H1 (cell line): ENCODE data around the gene MTG1. TPM values are rescaled to one million over a fixed set of nuclear protein-coding genes. Genes with fewer than 3 reads are reported as not detected.

Experiments used
- CTCF ChIA-PET: fragments of 300-600 bp; sonication (Branson Sonifier 250); formaldehyde crosslinking; loops from one replicate; lab custom pipeline; 2021; ENCODE audit not compliant: partially characterized antibody; lab: Charles Lee
- POLR2A ChIA-PET: fragments of 300-600 bp; sonication (Branson Sonifier 250); formaldehyde crosslinking; loops from one replicate; lab custom pipeline; 2021; ENCODE audit warnings: inconsistent platforms; ENCODE audit not compliant: partially characterized antibody; lab: Charles Lee
- DNase-seq, 2 experiments: peaks; one replicate each; pipeline versions ENCODE4 v3.0.0 to v3.0.0-alpha.2; 2010 to 2022; ENCODE audit warnings: low spot score in 2 of 2, low read depth in 1 of 2, mixed read lengths in 1 of 2
- FAIRE-seq: peaks from 2 replicates; lab custom pipeline; 2011; peaks lifted over from hg19 to GRCh38; lab: Jason Lieb, UNC
- H2AFZ ChIP-seq: 2 replicates; pipeline ENCODE4 v1.8.1; 2012; ENCODE audit warnings: low read length, inconsistent platforms
- H2AK5ac ChIP-seq: 2 replicates; pipeline ENCODE4 v1.6.1; 2013; ENCODE audit warnings: low read depth, low read length
- H2BK120ac ChIP-seq: replicated peaks from 2 replicates; pipeline ENCODE3; 2013; ENCODE audit warnings: low read depth, low read length, inconsistent platforms
- H2BK12ac ChIP-seq: 2 replicates; pipeline ENCODE4 v1.6.1; 2013; ENCODE audit warnings: low read depth, low read length
- H2BK15ac ChIP-seq: 2 replicates; pipeline ENCODE4 v1.6.1; 2013; ENCODE audit warnings: low read length
- H2BK20ac ChIP-seq: 2 replicates; pipeline ENCODE4 v1.6.1; 2013; ENCODE audit warnings: low read length
- H2BK5ac ChIP-seq: 2 replicates; pipeline ENCODE4 v1.6.1; 2013; ENCODE audit warnings: low read depth, low read length
- H3K14ac ChIP-seq: 2 replicates; pipeline ENCODE4 v1.6.1; 2013; ENCODE audit warnings: inconsistent platforms; ENCODE audit not compliant: insufficient read length
- H3K18ac ChIP-seq: 2 replicates; pipeline ENCODE4 v1.6.1; 2013; ENCODE audit warnings: low read length; ENCODE audit errors: extremely low read depth
- H3K23ac ChIP-seq: 2 replicates; pipeline ENCODE4 v1.6.1; 2013; ENCODE audit warnings: inconsistent platforms; ENCODE audit not compliant: insufficient read length
- H3K23me2 ChIP-seq: 2 replicates; pipeline ENCODE4 v1.6.1; 2013; ENCODE audit warnings: low read depth, low read length
- H3K27ac ChIP-seq: 2 replicates; pipeline ENCODE4 v1.6.1; 2011; ENCODE audit warnings: low read depth, low read length, inconsistent platforms
- H3K27me3 ChIP-seq, 4 experiments: replicated peaks in 1 of 4; 1 replicate in 1 of 4; 2 replicates in 3 of 4; pipeline versions ENCODE4 v1.6.1 to v1.8.1; 2011 to 2013; ENCODE audit warnings: low read length in 3 of 4, mild to moderate bottlenecking in 3 of 4, inconsistent platforms in 2 of 4, mixed read lengths in 2 of 4, moderate library complexity in 1 of 4; ENCODE audit not compliant: control insufficient read depth in 3 of 4, insufficient read depth in 3 of 4; ENCODE audit errors: extremely low read depth in 1 of 4
- H3K36me3 ChIP-seq, 4 experiments: 2 replicates each; pipeline versions ENCODE4 v1.6.1 to v1.8.1; 2011 to 2013; ENCODE audit warnings: mild to moderate bottlenecking in 4 of 4, low read length in 3 of 4, moderate library complexity in 2 of 4, control low read depth in 1 of 4, inconsistent platforms in 1 of 4; ENCODE audit not compliant: insufficient read depth in 4 of 4, control insufficient read depth in 2 of 4
- H3K4ac ChIP-seq: replicated peaks from 2 replicates; pipeline ENCODE3; 2013; ENCODE audit warnings: low read length, low read depth, mixed read lengths, inconsistent platforms; ENCODE audit not compliant: insufficient read length
- H3K4me1 ChIP-seq, 4 experiments: replicated peaks in 1 of 4; 1 replicate in 1 of 4; 2 replicates in 3 of 4; pipeline versions ENCODE4 v1.6.1 to v1.8.1; 2011 to 2013; ENCODE audit warnings: low read length in 3 of 4, inconsistent platforms in 2 of 4, mixed read lengths in 1 of 4; ENCODE audit not compliant: insufficient read depth in 4 of 4, control insufficient read depth in 3 of 4
- H3K4me2 ChIP-seq, 2 experiments: 2 replicates each; pipeline versions ENCODE4 v1.6.1 to v1.8.1; 2011 to 2013; ENCODE audit warnings: low read depth in 2 of 2, low read length in 2 of 2, control low read depth in 1 of 2, inconsistent platforms in 1 of 2, mild to moderate bottlenecking in 1 of 2; ENCODE audit not compliant: insufficient read depth in 1 of 2
- H3K4me3 ChIP-seq, 4 experiments: fragments of 200-600, 300-600 bp in 1 of 4; sonication (generic), shearing (Covaris generic), sonication (Bioruptor Twin) in 1 of 4; 2 replicates each; pipeline versions ENCODE4 v1.5.1 to v1.8.1; 2011 to 2016; ENCODE audit warnings: low read length in 4 of 4, low read depth in 3 of 4, control low read depth in 2 of 4, inconsistent platforms in 2 of 4, mild to moderate bottlenecking in 2 of 4, mixed read lengths in 1 of 4, moderate library complexity in 1 of 4; ENCODE audit not compliant: insufficient read depth in 2 of 4; ENCODE audit errors: extremely low read depth in 1 of 4
- H3K56ac ChIP-seq: replicated peaks from 2 replicates; pipeline ENCODE3; 2013; ENCODE audit warnings: low read depth, mild to moderate bottlenecking, mixed read lengths, low read length, inconsistent platforms; ENCODE audit not compliant: insufficient read length
- H3K79me1 ChIP-seq: 2 replicates; pipeline ENCODE4 v1.6.1; 2013; ENCODE audit warnings: low read depth, low read length, control low read depth
- H3K79me2 ChIP-seq, 2 experiments: 2 replicates each; pipeline versions ENCODE4 v1.6.1 to v1.8.1; 2012 to 2013; ENCODE audit warnings: low read length in 2 of 2, mild to moderate bottlenecking in 2 of 2, inconsistent platforms in 1 of 2; ENCODE audit not compliant: insufficient read depth in 2 of 2, control insufficient read depth in 1 of 2
- H3K9ac ChIP-seq, 4 experiments: replicated peaks in 1 of 4; 1 replicate in 1 of 4; 2 replicates in 3 of 4; pipeline versions ENCODE4 v1.6.1 to v1.8.1; 2011 to 2013; ENCODE audit warnings: low read depth in 3 of 4, low read length in 3 of 4, control low read depth in 2 of 4, mild to moderate bottlenecking in 2 of 4, moderate library complexity in 2 of 4, inconsistent platforms in 1 of 4; ENCODE audit errors: extremely low read depth in 1 of 4
- H3K9me3 ChIP-seq, 2 experiments: 2 replicates each; pipeline versions ENCODE4 v1.6.1 to v1.8.1; 2012 to 2013; ENCODE audit warnings: mild to moderate bottlenecking in 2 of 2, moderate library complexity in 2 of 2, control low read depth in 1 of 2, inconsistent platforms in 1 of 2, low read depth in 1 of 2, low read length in 1 of 2, mixed read lengths in 1 of 2; ENCODE audit not compliant: insufficient read depth in 2 of 2
- H4K20me1 ChIP-seq, 2 experiments: replicated peaks in 1 of 2; 2 replicates each; pipeline versions ENCODE3 to v1.8.1; 2011 to 2013; ENCODE audit warnings: inconsistent platforms in 2 of 2, low read length in 2 of 2, mild to moderate bottlenecking in 1 of 2; ENCODE audit not compliant: insufficient read depth in 2 of 2, control insufficient read depth in 1 of 2
- H4K5ac ChIP-seq: 2 replicates; pipeline ENCODE4 v1.6.1; 2013; ENCODE audit warnings: low read length, low read depth, mixed read lengths, inconsistent platforms; ENCODE audit not compliant: insufficient read length
- H4K8ac ChIP-seq: 2 replicates; pipeline ENCODE4 v1.8.0; 2013; ENCODE audit warnings: mild to moderate bottlenecking, moderate library complexity, low read length, inconsistent platforms; ENCODE audit not compliant: insufficient read depth; ENCODE audit errors: extremely low read depth
- H4K91ac ChIP-seq: replicated peaks from 2 replicates; pipeline ENCODE3; 2013; ENCODE audit warnings: low read length, mixed read lengths, inconsistent platforms; ENCODE audit not compliant: insufficient read length
- BCL11A ChIP-seq, 2 experiments: IDR thresholded peaks; one replicate each; pipeline ENCODE4 v1.6.1; 2011; ENCODE audit warnings: low read depth in 2 of 2, low read length in 2 of 2, mild to moderate bottlenecking in 2 of 2
- CREB1 ChIP-seq: IDR thresholded peaks from 2 replicates; pipeline ENCODE4 v1.6.1; 2012; ENCODE audit warnings: inconsistent platforms
- GTF2F1 ChIP-seq: IDR thresholded peaks from 2 replicates; pipeline ENCODE4 v1.6.1; 2012; ENCODE audit warnings: low read depth, low read length, improper control_type of control experiment, borderline replicate concordance
- JUND ChIP-seq: IDR thresholded peaks from 2 replicates; pipeline ENCODE4 v1.6.1; 2011; ENCODE audit warnings: mild to moderate bottlenecking, improper control_type of control experiment, low read length
- SIX5 ChIP-seq: IDR thresholded peaks from 2 replicates; pipeline ENCODE4 v1.6.1; 2011; ENCODE audit warnings: mild to moderate bottlenecking, low read depth, low read length
- WGBS, 2 experiments: shearing (Covaris generic) in 1 of 2; methylation state at CpG; one replicate each; pipeline versions ENCODE4 v1.1.6 to v1.1.7; 2013 to 2015; ENCODE audit warnings: low lambda C conversion rate in 2 of 2, mixed read lengths in 2 of 2, inconsistent platforms in 1 of 2, low coverage in 1 of 2, missing lambda C conversion rate in 1 of 2; ENCODE audit not compliant: insufficient replicate concordance in 2 of 2, insufficient coverage in 1 of 2, insufficient read length in 1 of 2; ENCODE audit errors: extremely low coverage in 1 of 2, missing lambda C conversion rate in 1 of 2; 5-methylcytosine and 5-hydroxymethylcytosine counted together
- polyA plus RNA-seq, 7 experiments: library from polyadenylated mRNA; depleted of rRNA in 3 of 7; stranded (reverse) in 5 of 7; unstranded in 2 of 7; fragments of >200 nt in 5 of 7; fragments of 200-250 nt in 2 of 7; gene quantifications; 1 replicate in 5 of 7; 2 replicates in 1 of 7; 4 replicates in 1 of 7; pipeline versions ENCODE4 v1.2.1 to v1.2.3, GENCODE V29; 2011 to 2013; ENCODE audit warnings: missing spikeins in 2 of 7, mixed read lengths in 2 of 7
- total RNA-seq: library from RNA; stranded (reverse); fragmentation: NEBNext Ultra II Directional; extraction: Animal tissue kit (Norgen Biotek cat#: 25700); gene quantifications from 2 replicates; pipeline ENCODE4 v1.2.1, GENCODE V29; 2021

MTG1 gene
- total and polyA plus RNA-seq, 2 of the 8 experiments (the other 6 are each of a cell fraction or from before 2014, with no cell fraction given) = 56.6 to 81.6 TPM

DNA sequence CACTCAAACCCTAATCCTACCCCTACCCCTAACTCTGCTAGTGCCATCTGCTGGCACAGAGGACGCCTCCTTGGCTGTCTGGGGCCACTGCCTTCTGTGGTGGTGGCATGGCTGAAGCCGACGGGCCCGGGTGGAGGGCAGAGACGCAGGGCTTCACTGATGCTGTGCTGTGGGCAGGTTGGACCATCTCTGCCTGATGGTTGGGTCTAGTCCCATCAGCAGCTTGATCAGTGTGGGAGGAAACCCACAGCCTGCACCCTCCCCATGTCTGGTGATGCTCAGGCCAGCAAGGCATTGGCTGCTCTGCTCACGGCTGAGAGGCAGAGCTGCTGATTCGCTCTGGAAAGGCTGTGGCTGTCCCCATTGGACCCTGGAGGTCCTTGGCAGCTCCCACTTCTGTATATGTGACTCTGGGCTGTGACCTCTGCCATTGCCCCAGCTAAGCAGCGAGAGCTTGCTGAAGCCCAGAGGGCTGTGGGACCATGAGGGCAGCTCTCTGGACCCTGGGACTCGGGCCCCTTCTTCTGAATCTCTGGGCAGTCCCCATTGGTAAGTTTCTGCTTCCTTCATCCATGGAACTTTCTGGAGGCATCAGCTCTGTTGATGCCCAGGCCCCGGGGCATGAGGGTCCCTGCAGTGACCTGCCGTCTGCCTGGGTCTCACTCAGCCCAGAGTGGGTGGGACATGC lies 59.7 kb downstream of the MTG1 start, which contains the start of gene SCART1:
Gene SCART1, plus strand, starts transcription at position 430 of the 688 bp plus-strand sequence. Its CDS starts 53 bp downstream, at position 483.
- 83% methylated on average over 11 of the region's 11 CpGs; no CpG with 5 or more reads in 1 of the 2 experiments for WGBS, 2 experiments
- Histone ChIP-seq H2BK120ac (no peak within 1 kb of the TSS), H3K4me3 (no peak within 1 kb of the TSS), H2BK20ac (no peak within 1 kb of the TSS)
- no peak for FAIRE-seq
- no peak for TF ChIP-seq SIX5
- TF ChIP-seq BCL11A (IDR thresholded peaks at IDR 0.05; ENCODE audit: low read depth in 2 of 2, low read length in 2 of 2) = no peak
- no peak for TF ChIP-seq GTF2F1
- TF ChIP-seq CREB1 = no peak
- TF ChIP-seq JUND = no peak
- TF ChIP-seq, all 59 proteins: peak for 0
- H3K79me1 ChIP-seq = no peaks in the 10 kb centered on the region
- no peak within 1 kb of the TSS for H3K9ac ChIP-seq
- no peaks in the 10 kb centered on the region for H3K27me3 ChIP-seq
- no peak for DNase-seq
- no peak within 1 kb of the TSS for H2BK15ac ChIP-seq
- H3K36me3 ChIP-seq = no peaks in the 10 kb centered on the region; a peak in 1 of 8 replicates
- H2BK12ac ChIP-seq = no peak within 1 kb of the TSS
- H3K23ac ChIP-seq = no peak within 1 kb of the TSS
- H3K56ac ChIP-seq = no peak within 1 kb of the TSS
- no peak within 1 kb of the TSS for H4K91ac ChIP-seq
- H2BK5ac ChIP-seq = no peak within 1 kb of the TSS
- H3K4me2 ChIP-seq = no peak within 1 kb of the TSS
- ChIA-PET POLR2A (no interaction called here), CTCF (no interaction called here)
- H2AK5ac ChIP-seq = no peak within 1 kb of the TSS
- no peak within 1 kb of the TSS for H4K5ac ChIP-seq
- H3K18ac ChIP-seq = no peak within 1 kb of the TSS
- H4K20me1 ChIP-seq = no peaks in the 10 kb centered on the region
- H3K4ac ChIP-seq = no peak within 1 kb of the TSS
- peaks cover 66 to 75% of the 10 kb centered on the region in 2 experiments for H3K9me3 ChIP-seq
- H4K8ac ChIP-seq = no peak within 1 kb of the TSS; the same call in 1 of the 2 replicates
- H3K27ac ChIP-seq = no peak within 1 kb of the TSS
- H3K4me1 ChIP-seq = no peaks in the 10 kb centered on the region
- H2AFZ ChIP-seq = no peak within 1 kb of the TSS
- H3K14ac ChIP-seq = no peak within 1 kb of the TSS
- H3K23me2 ChIP-seq = no peaks in the 10 kb centered on the region
- no peaks in the 10 kb centered on the region for H3K79me2 ChIP-seq
